ENCODE measurements around the gene CAPZB.

CAPZB gene

DNA sequence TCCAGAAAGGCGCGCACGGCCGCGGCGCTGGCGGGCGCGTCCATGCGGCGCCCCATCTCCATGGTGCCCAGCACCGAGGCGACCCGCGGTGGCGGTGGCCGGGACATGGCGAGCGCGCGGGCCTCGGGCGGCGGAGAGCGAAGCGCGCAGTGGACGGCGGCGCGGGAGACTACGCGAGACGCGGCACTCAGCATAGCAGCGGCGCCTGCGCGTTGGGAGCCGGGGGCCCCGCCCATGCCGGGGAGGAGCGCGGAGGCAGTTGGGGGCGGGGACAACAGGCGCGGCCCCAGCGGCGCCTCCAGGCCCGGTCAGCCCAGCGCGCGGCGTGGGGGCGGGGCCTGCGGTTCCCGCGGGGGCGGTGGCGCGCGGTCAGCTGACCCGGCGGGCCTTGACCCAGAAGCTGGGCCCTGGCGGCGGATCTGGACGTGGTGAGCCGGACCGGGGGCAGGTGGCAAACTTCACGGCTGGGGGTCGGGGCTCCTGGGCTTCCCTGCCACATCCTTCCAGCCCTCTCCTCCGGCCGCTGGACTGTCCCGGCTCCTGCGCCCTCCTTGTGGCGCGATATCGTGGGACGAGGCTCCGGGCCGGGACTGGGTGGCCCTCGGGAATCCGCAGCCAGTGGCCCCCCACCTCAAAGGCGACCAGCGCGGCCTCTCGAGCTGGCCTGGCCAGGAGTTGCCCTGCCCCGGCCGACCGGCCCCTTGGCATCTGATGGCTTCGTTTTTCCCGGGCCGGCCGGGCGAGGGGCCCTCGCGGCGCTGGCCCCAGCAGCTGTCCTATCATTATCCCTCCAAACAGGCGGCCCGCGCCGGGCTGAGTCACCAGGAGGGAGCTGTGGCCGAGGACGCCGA lies 173.2 kb downstream of the CAPZB start, which contains the start of the genes AKR7A2 and SLC66A1:
TSS of gene AKR7A2 (minus strand) at position 214 of the 851 bp plus-strand sequence. CDS start at position 194, 20 bp downstream.
TSS of gene SLC66A1 (plus strand) at position 396 of the 851 bp plus-strand sequence. CDS start 5,352 bp downstream, outside the sequence.
- TF ChIP-seq, protein P1, sequence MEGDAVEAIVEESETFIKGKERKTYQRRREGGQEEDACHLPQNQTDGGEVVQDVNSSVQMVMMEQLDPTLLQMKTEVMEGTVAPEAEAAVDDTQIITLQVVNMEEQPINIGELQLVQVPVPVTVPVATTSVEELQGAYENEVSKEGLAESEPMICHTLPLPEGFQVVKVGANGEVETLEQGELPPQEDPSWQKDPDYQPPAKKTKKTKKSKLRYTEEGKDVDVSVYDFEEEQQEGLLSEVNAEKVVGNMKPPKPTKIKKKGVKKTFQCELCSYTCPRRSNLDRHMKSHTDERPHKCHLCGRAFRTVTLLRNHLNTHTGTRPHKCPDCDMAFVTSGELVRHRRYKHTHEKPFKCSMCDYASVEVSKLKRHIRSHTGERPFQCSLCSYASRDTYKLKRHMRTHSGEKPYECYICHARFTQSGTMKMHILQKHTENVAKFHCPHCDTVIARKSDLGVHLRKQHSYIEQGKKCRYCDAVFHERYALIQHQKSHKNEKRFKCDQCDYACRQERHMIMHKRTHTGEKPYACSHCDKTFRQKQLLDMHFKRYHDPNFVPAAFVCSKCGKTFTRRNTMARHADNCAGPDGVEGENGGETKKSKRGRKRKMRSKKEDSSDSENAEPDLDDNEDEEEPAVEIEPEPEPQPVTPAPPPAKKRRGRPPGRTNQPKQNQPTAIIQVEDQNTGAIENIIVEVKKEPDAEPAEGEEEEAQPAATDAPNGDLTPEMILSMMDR (IDR thresholded peaks at IDR 0.05; ENCODE audit: low read depth, low read length, missing control alignments), result peak; percentile 11
- in situ Hi-C loops (cut with HindIII; ENCODE audit: low pct_ligation_motif_present, low sequenced_read_pairs), result no loop called here
- peaks cover 8% of the 10 kb centered on the region for H3K36me3 ChIP-seq (replicated peaks)
- H3K27ac ChIP-seq, result peak within 1 kb of the TSS; percentile 93
- DNase-seq, result peak; percentile 75
- peak within 1 kb of the TSS; percentile 67 for H3K4me3 ChIP-seq (ENCODE audit: low read depth, low read length)
- H3K27me3 ChIP-seq (replicated peaks), result no peaks in the 10 kb centered on the region

DNA sequence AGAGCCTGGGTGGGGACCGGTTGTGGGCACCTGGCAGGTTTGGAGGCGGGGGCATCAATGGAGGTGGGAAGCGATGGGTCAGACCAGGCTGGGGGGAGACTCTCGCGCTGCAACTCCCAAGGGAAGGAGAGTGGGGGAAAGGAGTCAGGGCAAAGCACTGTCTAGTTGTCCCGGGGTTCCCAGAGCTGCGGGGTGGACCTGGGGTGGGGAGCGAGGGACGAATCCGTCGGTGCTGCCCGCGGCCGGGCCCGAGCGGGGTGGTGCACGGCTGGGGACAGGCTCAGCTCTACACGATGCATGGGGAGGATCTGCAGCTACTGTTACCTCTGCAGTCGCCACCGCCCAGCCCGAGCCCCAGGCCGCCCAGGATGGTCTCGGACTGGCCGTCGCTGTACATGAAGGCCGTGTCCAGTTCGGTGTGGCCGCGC lies 173.8 kb downstream of the CAPZB start:
- DNase-seq, result no peak
- H3K27ac ChIP-seq, result peak overlapping the region; percentile 93
- in situ Hi-C loops (cut with HindIII; ENCODE audit: low pct_ligation_motif_present, low sequenced_read_pairs), result no loop called here
- no peaks in the 10 kb centered on the region for H3K27me3 ChIP-seq (replicated peaks)
- peak overlapping the region; percentile 66 for H3K4me3 ChIP-seq (ENCODE audit: low read depth, low read length)
- H3K36me3 ChIP-seq (replicated peaks), result peaks cover 9% of the 10 kb centered on the region
- TF ChIP-seq, protein P1 (IDR thresholded peaks at IDR 0.05; ENCODE audit: low read depth, low read length, missing control alignments), result no peak

DNA sequence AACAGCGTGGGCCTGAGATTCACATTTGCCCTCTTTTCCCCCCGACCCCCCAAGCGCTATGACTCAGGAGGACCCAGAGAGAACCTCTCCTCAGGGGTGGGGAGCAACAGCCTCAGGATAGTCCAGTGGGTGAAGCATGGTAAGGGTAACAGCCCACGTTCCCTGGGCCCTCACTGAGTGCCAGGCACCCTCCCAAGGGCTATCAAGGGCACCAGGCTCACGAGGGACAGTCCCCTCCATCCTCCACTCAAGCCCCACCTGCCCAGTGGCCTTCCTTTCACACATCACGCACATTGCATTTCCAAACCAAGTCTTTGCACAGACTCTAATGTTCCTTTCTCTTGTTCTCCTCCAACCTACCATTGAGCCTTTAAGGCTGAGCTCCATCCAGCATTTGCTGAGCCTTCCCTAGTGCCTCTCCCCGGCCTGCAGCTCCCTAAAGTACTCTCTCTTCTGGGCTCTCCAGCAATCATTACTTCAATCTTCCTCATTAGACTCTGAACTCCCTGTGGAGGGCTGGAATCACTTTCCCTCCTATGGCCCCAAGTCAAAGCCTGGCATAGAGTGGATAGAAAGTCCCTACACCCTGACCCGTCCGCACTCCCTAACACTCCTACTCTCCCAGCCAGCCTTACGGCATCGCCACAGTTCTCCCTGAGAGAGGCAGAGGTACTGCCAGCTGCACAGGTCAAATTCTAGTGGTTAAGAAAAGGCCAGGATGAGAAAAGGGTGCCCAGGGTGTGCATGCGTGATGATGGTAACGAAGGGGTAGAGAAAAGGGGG lies 174.4 kb downstream of the CAPZB start:
- no peak overlapping the region for H3K27ac ChIP-seq
- peaks cover 13% of the 10 kb centered on the region for H3K36me3 ChIP-seq (replicated peaks)
- no peaks in the 10 kb centered on the region for H3K27me3 ChIP-seq (replicated peaks)
- DNase-seq, result no peak
- in situ Hi-C loops (cut with HindIII; ENCODE audit: low pct_ligation_motif_present, low sequenced_read_pairs), result no loop called here
- peak overlapping the region; percentile 66 for H3K4me3 ChIP-seq (ENCODE audit: low read depth, low read length)
- TF ChIP-seq, protein P1 (IDR thresholded peaks at IDR 0.05; ENCODE audit: low read depth, low read length, missing control alignments), result no peak

DNA sequence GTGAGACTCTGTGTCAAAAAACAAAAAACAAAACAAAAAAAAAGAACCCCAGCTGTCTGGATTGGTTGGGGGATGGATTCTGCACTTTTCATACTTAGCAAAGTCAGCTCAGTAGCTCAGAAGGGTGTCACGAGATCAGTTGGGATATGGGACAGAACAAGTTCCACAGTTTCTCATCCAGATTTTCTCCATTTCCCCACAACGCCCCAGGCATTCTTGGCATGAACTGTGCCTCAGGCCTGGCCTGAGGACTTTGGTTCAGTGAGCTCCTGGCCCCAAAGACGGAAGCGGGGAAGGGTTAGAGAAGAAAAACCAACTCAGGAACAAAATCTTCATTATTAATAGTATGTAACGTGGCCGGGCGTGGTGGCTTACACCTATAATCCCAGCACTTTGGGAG lies 175.3 kb downstream of the CAPZB start:
- Histone ChIP-seq H3K27me3 (replicated peaks) (no peaks in the 10 kb centered on the region), H3K36me3 (replicated peaks) (peaks cover 21% of the 10 kb centered on the region), H3K4me3 (ENCODE audit: low read depth, low read length) (no peak overlapping the region), H3K27ac (no peak overlapping the region)
- in situ Hi-C loops (cut with HindIII; ENCODE audit: low pct_ligation_motif_present, low sequenced_read_pairs), result no loop called here
- TF ChIP-seq, protein P1 (IDR thresholded peaks at IDR 0.05; ENCODE audit: low read depth, low read length, missing control alignments), result no peak
- no peak for DNase-seq

DNA sequence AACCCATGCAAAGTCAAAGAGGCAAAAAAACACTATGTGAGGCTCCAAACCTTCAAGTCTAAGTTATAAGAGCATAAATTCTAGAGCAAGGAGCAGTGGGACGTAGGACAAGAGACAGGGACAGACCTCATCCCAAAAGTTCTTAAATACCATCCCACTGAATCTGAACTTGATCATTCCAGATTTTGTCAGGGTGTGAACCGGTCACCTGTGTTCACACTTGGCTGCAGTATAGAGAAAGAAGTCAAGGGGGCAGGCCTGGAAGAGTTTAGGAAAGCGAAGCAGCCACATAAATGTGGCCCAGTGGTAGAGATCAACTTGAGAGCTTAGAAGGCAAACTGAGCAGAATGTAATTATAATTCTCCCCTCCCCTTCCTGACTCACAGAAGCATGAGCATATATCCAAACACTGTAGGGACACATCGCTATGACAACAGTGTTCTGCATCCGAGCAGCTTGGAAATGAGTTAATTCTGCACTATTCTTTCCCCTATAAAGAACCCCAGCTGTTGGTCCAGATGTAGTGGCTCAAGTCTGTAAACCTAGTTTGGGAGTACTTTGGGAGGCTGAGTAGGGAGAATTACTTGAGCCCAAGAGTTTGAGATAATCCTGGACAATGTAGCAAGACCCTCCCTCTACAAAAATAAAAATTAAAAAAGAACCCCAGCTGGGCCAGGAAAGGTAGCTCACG lies 176.1 kb downstream of the CAPZB start:
- in situ Hi-C loops (cut with HindIII; ENCODE audit: low pct_ligation_motif_present, low sequenced_read_pairs), result no loop called here
- Histone ChIP-seq H3K27me3 (replicated peaks) (no peaks in the 10 kb centered on the region), H3K36me3 (replicated peaks) (peaks cover 27% of the 10 kb centered on the region), H3K27ac (peak overlapping the region; percentile 19), H3K4me3 (ENCODE audit: low read depth, low read length) (no peak overlapping the region)
- peak; percentile 79 for DNase-seq
- TF ChIP-seq, protein P1 (IDR thresholded peaks at IDR 0.05; ENCODE audit: low read depth, low read length, missing control alignments), result no peak

All from brain microvascular endothelial cell (primary cell).